ENCODE results near the gene MIER2.

The MIER2 gene

GRCh38 chr19:328025-328505 lies 16.5 kb downstream of the MIER2 start:
- no peak overlapping the region for H2AFZ ChIP-seq (ENCODE audit: low read length, unreplicated experiment)
- no peak overlapping the region for H3K4me3 ChIP-seq (ENCODE audit: low read depth, low read length)
- no peak overlapping the region for H3K27ac ChIP-seq (ENCODE audit: low read depth, low read length)
- peaks cover 57% of the 10 kb centered on the region for H3K36me3 ChIP-seq (ENCODE audit: insufficient read depth, low read length)
- no peaks in the 10 kb centered on the region for H3K4me1 ChIP-seq (ENCODE audit: control insufficient read depth, insufficient read depth, low read length, unreplicated experiment)
- H3K27me3 ChIP-seq (ENCODE audit: insufficient read depth, low read length), result no peaks in the 10 kb centered on the region
- peaks cover 10% of the 10 kb centered on the region for H3K79me2 ChIP-seq (ENCODE audit: control insufficient read depth, insufficient read depth, low read length, unreplicated experiment)

GRCh38 chr19:327291-328024 lies 17.1 kb downstream of the MIER2 start:
- H3K36me3 ChIP-seq (ENCODE audit: insufficient read depth, low read length), result peaks cover 63% of the 10 kb centered on the region

GRCh38 chr19:326871-327270 lies 17.7 kb downstream of the MIER2 start:
- no peak overlapping the region for H3K4me3 ChIP-seq (ENCODE audit: low read depth, low read length)
- H3K27ac ChIP-seq (ENCODE audit: low read depth, low read length), result no peak overlapping the region
- H3K79me2 ChIP-seq (ENCODE audit: control insufficient read depth, insufficient read depth, low read length, unreplicated experiment), result peaks cover 15% of the 10 kb centered on the region
- peaks cover 64% of the 10 kb centered on the region for H3K36me3 ChIP-seq (ENCODE audit: insufficient read depth, low read length)
- H3K27me3 ChIP-seq (ENCODE audit: insufficient read depth, low read length), result no peaks in the 10 kb centered on the region
- H3K4me1 ChIP-seq (ENCODE audit: control insufficient read depth, insufficient read depth, low read length, unreplicated experiment), result no peaks in the 10 kb centered on the region
- H2AFZ ChIP-seq (ENCODE audit: low read length, unreplicated experiment), result no peak overlapping the region

More at GRCh38 chr19:327291-328024, 17.1 kb downstream of the MIER2 start:
- Histone ChIP-seq H3K79me2 (ENCODE audit: control insufficient read depth, insufficient read depth, low read length, unreplicated experiment) (peaks cover 15% of the 10 kb centered on the region), H3K27me3 (ENCODE audit: insufficient read depth, low read length) (no peaks in the 10 kb centered on the region), H3K4me1 (ENCODE audit: control insufficient read depth, insufficient read depth, low read length, unreplicated experiment) (no peaks in the 10 kb centered on the region), H2AFZ (ENCODE audit: low read length, unreplicated experiment) (no peak overlapping the region), H3K27ac (ENCODE audit: low read depth, low read length) (no peak overlapping the region), H3K4me3 (ENCODE audit: low read depth, low read length) (no peak overlapping the region)

- no peak overlapping the region for H2AFZ ChIP-seq (ENCODE audit: low read length, unreplicated experiment)
- H3K79me2 ChIP-seq (ENCODE audit: control insufficient read depth, insufficient read depth, low read length, unreplicated experiment), result peaks cover 15% of the 10 kb centered on the region
These were observed 18.5 kb downstream of the MIER2 start for GRCh38 chr19:325937-326565.

GRCh38 chr19:325173-325936 lies 19.2 kb downstream of the MIER2 start:
- no peaks in the 10 kb centered on the region for H3K27me3 ChIP-seq (ENCODE audit: insufficient read depth, low read length)
- H3K79me2 ChIP-seq (ENCODE audit: control insufficient read depth, insufficient read depth, low read length, unreplicated experiment), result peaks cover 16% of the 10 kb centered on the region
- H2AFZ ChIP-seq (ENCODE audit: low read length, unreplicated experiment), result no peak overlapping the region
- H3K36me3 ChIP-seq (ENCODE audit: insufficient read depth, low read length), result peaks cover 58% of the 10 kb centered on the region
- H3K27ac ChIP-seq (ENCODE audit: low read depth, low read length), result no peak overlapping the region
- no peak overlapping the region for H3K4me3 ChIP-seq (ENCODE audit: low read depth, low read length)
- no peaks in the 10 kb centered on the region for H3K4me1 ChIP-seq (ENCODE audit: control insufficient read depth, insufficient read depth, low read length, unreplicated experiment)

More at GRCh38 chr19:325937-326565, 18.5 kb downstream of the MIER2 start:
- no peak overlapping the region for H3K4me3 ChIP-seq (ENCODE audit: low read depth, low read length)
- peaks cover 64% of the 10 kb centered on the region for H3K36me3 ChIP-seq (ENCODE audit: insufficient read depth, low read length)
- no peak overlapping the region for H3K27ac ChIP-seq (ENCODE audit: low read depth, low read length)
- no peaks in the 10 kb centered on the region for H3K4me1 ChIP-seq (ENCODE audit: control insufficient read depth, insufficient read depth, low read length, unreplicated experiment)
- no peaks in the 10 kb centered on the region for H3K27me3 ChIP-seq (ENCODE audit: insufficient read depth, low read length)

GRCh38 chr19:324716-325115 lies 19.9 kb downstream of the MIER2 start:
- H3K27ac ChIP-seq (ENCODE audit: low read depth, low read length), result no peak overlapping the region
- no peaks in the 10 kb centered on the region for H3K4me1 ChIP-seq (ENCODE audit: control insufficient read depth, insufficient read depth, low read length, unreplicated experiment)
- no peak overlapping the region for H2AFZ ChIP-seq (ENCODE audit: low read length, unreplicated experiment)
- H3K4me3 ChIP-seq (ENCODE audit: low read depth, low read length), result no peak overlapping the region
- no peaks in the 10 kb centered on the region for H3K27me3 ChIP-seq (ENCODE audit: insufficient read depth, low read length)
- peaks cover 16% of the 10 kb centered on the region for H3K79me2 ChIP-seq (ENCODE audit: control insufficient read depth, insufficient read depth, low read length, unreplicated experiment)
- peaks cover 54% of the 10 kb centered on the region for H3K36me3 ChIP-seq (ENCODE audit: insufficient read depth, low read length)

GRCh38 chr19:322616-323015 lies 22.0 kb downstream of the MIER2 start:
- Histone ChIP-seq H3K79me2 (ENCODE audit: control insufficient read depth, insufficient read depth, low read length, unreplicated experiment) (peaks cover 11% of the 10 kb centered on the region), H3K27ac (ENCODE audit: low read depth, low read length) (no peak overlapping the region), H2AFZ (ENCODE audit: low read length, unreplicated experiment) (no peak overlapping the region), H3K4me3 (ENCODE audit: low read depth, low read length) (no peak overlapping the region), H3K4me1 (ENCODE audit: control insufficient read depth, insufficient read depth, low read length, unreplicated experiment) (no peaks in the 10 kb centered on the region), H3K27me3 (ENCODE audit: insufficient read depth, low read length) (no peaks in the 10 kb centered on the region), H3K36me3 (ENCODE audit: insufficient read depth, low read length) (peaks cover 38% of the 10 kb centered on the region; the same call in 1 of the 2 replicates)

GRCh38 chr19:318509-318774 lies 26.2 kb downstream of the MIER2 start:
- H3K27ac ChIP-seq (ENCODE audit: low read depth, low read length), result no peak overlapping the region
- H3K79me2 ChIP-seq (ENCODE audit: control insufficient read depth, insufficient read depth, low read length, unreplicated experiment), result peaks cover 15% of the 10 kb centered on the region
- no peak overlapping the region for H3K4me3 ChIP-seq (ENCODE audit: low read depth, low read length)
- H3K36me3 ChIP-seq (ENCODE audit: insufficient read depth, low read length), result peaks cover 19% of the 10 kb centered on the region; the same call in 1 of the 2 replicates
- no peaks in the 10 kb centered on the region for H3K27me3 ChIP-seq (ENCODE audit: insufficient read depth, low read length)
- no peak overlapping the region for H2AFZ ChIP-seq (ENCODE audit: low read length, unreplicated experiment)
- no peaks in the 10 kb centered on the region for H3K4me1 ChIP-seq (ENCODE audit: control insufficient read depth, insufficient read depth, low read length, unreplicated experiment)

- peaks cover 14% of the 10 kb centered on the region for H3K79me2 ChIP-seq (ENCODE audit: control insufficient read depth, insufficient read depth, low read length, unreplicated experiment)
- H3K27ac ChIP-seq (ENCODE audit: low read depth, low read length), result no peak overlapping the region
- H2AFZ ChIP-seq (ENCODE audit: low read length, unreplicated experiment), result no peak overlapping the region
- no peaks in the 10 kb centered on the region for H3K27me3 ChIP-seq (ENCODE audit: insufficient read depth, low read length)
- no peaks in the 10 kb centered on the region for H3K4me1 ChIP-seq (ENCODE audit: control insufficient read depth, insufficient read depth, low read length, unreplicated experiment)
- H3K36me3 ChIP-seq (ENCODE audit: insufficient read depth, low read length), result peaks cover 14% of the 10 kb centered on the region; the same call in 1 of the 2 replicates
- no peak overlapping the region for H3K4me3 ChIP-seq (ENCODE audit: low read depth, low read length)
These were observed 26.7 kb downstream of the MIER2 start for GRCh38 chr19:317710-318508.

- Histone ChIP-seq H3K36me3 (ENCODE audit: insufficient read depth, low read length) (peaks cover 9% of the 10 kb centered on the region; the same call in 1 of the 2 replicates), H3K4me3 (ENCODE audit: low read depth, low read length) (no peak overlapping the region), H3K27me3 (ENCODE audit: insufficient read depth, low read length) (no peaks in the 10 kb centered on the region), H3K79me2 (ENCODE audit: control insufficient read depth, insufficient read depth, low read length, unreplicated experiment) (peaks cover 10% of the 10 kb centered on the region), H2AFZ (ENCODE audit: low read length, unreplicated experiment) (no peak overlapping the region), H3K27ac (ENCODE audit: low read depth, low read length) (no peak overlapping the region), H3K4me1 (ENCODE audit: control insufficient read depth, insufficient read depth, low read length, unreplicated experiment) (no peaks in the 10 kb centered on the region)
These were observed 28.8 kb downstream of the MIER2 start for GRCh38 chr19:315811-316210.

Measured in ACC112 (cell line).